Measurements from ENCODE around the gene ZNF232. TPM values are rescaled to one million over a fixed set of nuclear protein-coding genes. Genes with fewer than 3 reads are reported as not detected.
"Not testable (repeated sequence)": the region's sequence is repeated elsewhere in the genome, so short reads cannot be mapped to it uniquely, and the experiment has no call there.

ZNF232 gene
- total RNA-seq, 1 experiment from 2014 or later = 9.5 TPM

DNA sequence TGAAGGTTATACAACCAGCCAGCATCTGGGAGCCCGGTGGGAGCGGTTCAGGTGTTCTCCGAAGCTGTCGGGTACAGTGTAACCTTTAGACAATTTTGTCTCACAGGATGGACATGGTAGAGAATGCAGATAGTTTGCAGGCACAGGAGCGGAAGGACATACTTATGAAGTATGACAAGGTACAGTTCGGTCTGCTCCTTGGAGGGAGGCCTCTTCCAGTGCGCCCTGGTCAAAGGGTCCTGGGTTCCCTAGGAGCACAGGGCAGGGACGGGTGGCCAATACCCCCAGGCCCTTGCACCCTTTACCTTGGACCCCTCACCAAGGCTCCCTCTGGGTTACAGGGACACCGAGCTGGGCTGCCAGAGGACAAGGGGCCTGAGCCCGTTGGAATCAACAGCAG is 18.6 kb upstream of the ZNF232 start:
- DNase-seq (ENCODE audit: low read depth) = not testable (repeated sequence)

- DNase-seq (ENCODE audit: low read depth) = not testable (repeated sequence)
Measured at GRCh38 chr17:5129770-5130169, 18.1 kb upstream of the ZNF232 start.

DNA sequence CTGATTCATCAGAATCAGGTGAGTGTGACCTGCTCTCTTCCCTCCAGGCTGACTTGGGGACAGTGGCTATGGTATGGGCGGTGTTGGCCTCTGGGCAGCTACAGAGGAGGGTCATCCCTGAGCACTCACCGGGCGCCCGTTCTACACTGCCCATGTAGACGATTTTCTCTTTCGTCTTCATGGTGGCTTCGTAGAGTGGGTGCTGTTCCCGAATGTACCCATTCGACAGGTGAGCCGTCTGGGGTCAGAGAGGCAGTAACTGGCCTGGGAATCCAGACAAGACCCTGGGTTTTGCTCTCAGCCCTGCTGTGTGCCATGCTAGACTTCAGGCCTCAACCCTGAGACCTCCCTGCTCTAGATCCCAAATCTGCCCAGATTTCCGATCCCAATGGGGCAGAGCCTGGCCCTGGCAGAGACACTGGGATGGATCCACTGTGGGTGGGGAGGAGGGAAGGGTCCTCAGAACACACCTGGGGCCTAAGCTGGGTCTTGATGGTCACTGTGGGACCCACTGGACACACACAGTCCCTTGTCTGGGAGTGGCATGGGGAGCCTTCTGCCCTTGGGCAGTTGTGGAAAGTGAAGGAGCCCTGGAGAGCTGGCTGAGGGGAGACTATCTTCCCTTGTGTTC is 17.3 kb upstream of the ZNF232 start:
- DNase-seq (ENCODE audit: low read depth) = no peak

DNA sequence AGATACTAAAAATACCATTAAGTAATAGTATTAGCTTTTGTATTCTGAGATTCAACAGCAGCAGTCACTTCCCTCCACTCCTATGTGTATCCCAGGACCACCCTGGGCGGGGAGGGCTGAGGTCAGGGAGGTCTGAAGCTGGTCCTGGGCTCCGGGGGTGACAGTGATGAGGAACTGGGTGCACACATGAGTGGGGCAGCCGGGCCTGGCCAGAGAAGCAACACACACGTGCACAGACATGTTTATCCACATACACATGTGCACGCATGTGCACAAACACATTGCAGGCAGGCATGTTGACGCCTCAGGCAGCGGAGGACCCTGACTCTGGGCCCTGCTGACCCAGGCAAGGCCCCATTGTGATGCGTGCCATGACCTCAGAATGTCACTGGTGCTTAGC is 16.7 kb upstream of the ZNF232 start:
- DNase-seq (ENCODE audit: low read depth) = not testable (repeated sequence)

- no peak for DNase-seq (ENCODE audit: low read depth)
Measured at GRCh38 chr17:5127910-5128309, 16.2 kb upstream of the ZNF232 start.

DNA sequence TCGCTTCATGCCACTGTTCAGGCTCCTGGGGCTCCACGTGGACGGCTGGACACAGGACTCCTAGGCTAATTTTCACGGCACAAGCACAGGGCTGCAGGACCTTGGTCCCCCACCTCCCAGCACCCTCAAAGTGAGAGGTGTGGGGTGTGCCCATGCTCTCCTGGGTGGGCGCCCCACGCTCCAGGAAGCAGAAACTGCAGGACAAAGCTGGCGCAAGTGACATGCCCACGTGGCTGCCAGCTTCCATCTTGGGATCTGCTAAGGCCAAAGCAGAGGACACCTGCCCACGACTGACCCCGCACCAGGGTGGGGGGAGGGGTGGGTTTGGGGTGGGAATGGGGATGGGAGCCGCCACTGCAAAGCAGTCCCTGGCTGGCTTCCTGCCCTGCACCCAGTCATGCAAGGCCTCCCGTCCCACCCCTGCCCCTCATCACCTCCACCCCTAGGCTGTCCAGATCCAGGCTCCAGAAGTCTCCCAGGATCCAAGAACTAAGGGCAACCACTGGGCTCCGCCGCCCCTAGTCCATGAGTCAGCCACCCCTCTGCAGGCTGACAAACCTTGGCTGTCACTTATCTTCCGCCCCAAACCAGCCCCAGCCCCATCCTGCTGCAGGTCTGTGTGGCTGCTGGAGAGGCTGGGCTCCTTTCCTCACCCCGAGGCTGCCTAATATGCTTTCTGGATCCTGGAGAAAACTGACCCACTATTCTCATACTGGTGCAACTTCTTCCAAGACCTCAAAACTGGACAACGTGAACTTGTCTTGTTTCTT is 15.2 kb upstream of the ZNF232 start:
- no peak for DNase-seq (ENCODE audit: low read depth)

- DNase-seq (ENCODE audit: low read depth) = not testable (repeated sequence)
Measured at GRCh38 chr17:5124896-5125295, 13.2 kb upstream of the ZNF232 start.

- not testable (repeated sequence) for DNase-seq (ENCODE audit: low read depth)
Measured at GRCh38 chr17:5124125-5124760, 12.6 kb upstream of the ZNF232 start.

GRCh38 chr17:5123343-5124124 is 11.9 kb upstream of the ZNF232 start:
- DNase-seq (ENCODE audit: low read depth) = no peak

DNA sequence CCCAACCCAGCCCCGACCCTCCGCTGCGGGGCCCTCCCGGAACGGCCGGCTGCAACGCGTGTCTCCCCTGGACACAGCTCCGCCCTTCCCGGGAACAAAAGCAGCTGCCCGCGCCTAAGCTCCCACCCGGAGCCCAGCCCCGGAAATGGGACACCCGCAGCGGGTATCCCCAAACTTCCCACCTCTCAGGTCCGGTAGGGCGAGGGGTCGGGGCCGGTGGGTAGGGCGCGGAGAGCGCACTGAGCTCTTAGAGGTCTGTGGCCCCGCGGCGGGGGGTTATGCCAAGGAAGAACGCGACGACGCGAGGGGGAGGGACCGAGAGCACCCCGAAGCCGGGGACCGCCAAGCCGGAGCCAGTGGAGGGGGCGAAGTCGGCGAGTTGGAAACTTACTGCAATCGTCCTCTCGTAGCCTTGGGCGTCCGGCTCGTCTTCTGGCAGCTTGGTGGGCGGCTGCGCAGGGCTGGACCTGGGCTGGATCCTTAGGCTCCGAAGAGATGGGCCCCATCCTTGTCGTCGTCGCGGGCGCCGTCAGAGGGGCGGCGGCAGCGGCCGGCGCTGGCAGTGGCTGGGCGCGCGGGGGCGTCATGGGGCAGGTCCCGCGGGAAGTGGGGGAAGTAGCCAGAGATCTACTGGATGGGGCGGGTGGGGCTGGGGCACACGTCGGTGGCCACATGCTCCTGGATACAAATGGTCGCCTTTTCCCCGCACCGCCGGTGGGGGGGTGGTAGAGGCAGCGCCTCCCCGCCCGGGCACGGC is 11.1 kb upstream of the ZNF232 start:
- no peak for DNase-seq (ENCODE audit: low read depth)

DNA sequence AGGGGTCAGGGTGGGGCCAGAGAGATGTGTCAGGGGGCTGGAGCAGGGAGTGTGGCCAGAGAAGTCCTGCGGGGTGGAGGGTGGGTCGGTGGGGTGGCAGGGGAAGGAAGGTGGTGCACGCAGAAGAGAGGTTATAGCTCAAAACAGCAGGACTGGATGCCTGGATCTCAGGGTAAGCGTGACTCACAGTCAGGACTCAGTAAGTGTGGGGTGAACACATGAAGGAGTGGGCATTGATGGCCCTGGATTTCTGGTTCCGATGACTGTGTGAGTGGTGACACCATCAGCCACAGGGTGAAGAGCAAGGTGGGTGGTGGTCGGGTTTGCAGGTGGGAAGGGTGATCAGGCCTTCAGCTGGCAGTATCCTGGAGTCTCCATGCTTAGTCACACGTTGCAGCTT is 10.4 kb upstream of the ZNF232 start:
- DNase-seq (ENCODE audit: low read depth) = not testable (repeated sequence)

- no peak for DNase-seq (ENCODE audit: low read depth)
Measured at GRCh38 chr17:5121186-5121841, 9.6 kb upstream of the ZNF232 start.

DNA sequence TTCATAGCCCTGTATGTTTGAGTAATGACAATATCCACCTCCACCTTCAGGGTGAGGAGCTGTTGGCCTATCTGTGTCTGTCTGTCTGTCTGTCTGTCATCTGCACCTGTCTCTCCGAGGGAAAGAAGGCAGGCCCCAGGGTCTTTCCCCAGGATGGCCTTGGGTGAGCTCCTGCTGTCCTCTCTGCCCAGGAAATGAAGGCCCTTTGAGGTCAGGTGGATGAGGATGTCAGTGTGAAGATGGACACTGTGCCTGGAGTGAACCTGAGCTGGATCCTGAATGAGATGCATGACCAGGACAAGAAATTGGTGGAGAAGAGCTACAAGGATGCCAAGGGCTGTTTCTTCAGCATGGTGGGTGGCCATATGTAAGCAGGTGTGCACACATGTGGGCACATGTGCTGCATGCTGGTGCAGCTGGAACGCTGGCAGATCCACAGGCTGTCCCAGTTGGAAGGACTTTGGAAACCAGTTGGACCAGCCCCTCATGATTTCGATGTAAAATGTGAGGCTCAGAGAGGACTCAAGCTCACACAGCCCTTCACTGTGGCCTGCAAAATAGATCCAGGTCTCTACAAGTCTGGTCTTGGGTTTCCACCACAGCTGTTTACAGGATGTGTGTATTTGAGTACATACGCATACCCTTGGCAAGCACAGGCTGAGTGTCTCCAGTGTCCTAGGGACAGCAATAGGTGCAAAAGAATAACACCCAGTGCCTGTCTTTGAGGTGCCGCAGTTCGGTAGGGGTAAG is 8.9 kb upstream of the ZNF232 start:
- not testable (repeated sequence) for DNase-seq (ENCODE audit: low read depth)

GRCh38 chr17:5120036-5120435 is 8.4 kb upstream of the ZNF232 start:
- DNase-seq (ENCODE audit: low read depth) = no peak

DNA sequence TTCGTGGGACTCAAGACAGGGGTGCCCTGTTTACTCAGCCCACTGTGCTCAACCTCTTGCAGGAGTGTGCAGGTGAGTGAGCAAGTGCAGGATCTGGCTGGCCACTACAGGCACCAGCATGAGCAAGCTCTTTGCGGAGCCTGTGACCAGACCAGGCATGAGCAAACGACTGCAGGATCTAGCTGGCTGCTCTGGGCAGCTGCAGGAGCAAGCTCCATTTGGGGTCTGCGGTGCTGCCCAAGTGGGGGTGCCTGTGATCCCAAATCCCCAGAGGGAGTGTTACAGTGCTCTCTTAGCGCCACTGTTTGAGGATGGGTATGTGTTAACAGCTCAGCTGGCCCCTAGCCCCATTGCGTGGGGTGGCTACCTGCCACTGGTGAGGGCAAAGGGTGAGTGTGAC is 6.5 kb upstream of the ZNF232 start:
- no peak for DNase-seq (ENCODE audit: low read depth)

DNA sequence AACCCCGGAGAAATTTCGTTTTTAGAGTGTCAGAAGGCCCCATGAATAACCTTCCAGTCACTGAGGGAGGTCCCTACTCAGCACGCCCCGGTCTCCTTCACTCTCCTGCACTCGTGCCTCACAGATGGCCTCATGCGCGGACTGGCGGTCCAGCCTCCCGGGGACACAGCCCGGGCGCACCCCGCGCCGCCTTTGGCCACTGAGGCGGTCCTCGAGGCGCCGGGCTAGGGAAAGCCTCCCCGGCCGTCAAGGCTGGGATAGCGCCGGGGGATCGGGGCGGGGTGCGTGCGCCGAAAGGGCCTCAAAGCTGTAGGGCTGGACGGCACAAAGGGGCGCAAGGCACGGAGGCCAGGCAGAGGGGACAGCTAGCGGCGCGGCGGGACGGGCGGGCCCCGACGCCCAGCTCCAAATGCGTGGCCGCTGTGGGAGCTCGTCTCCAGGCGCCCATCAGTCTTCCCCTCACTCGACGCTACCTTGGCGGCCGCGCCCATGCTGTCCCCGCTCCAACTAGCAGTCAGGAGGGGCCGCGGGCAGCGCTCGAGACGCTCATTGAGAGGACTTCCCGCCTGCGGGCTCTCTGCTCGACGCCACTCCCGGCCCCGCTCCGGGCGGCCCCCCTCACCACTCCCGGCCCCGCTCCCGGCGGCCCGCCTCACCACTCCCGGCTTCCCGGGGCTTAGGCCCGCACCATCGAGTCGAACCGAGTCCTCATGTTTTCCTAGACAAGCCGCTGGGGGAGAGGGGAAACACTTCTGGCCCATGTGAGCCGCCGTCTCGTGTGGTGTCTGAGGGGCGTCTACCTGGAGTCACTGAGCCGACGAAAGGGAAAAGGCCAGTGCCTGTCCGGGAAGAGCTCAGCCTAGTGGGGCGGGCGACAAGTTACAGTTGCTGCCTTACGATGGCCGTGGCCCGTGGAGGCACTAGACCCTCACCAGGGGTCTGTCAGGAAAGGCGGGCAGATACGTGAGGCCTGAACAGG is 4.3 kb upstream of the ZNF232 start, which contains the start of gene USP6:
Gene USP6, plus strand, starts transcription at position 360 of the 979 bp plus-strand sequence. CDS start 14,336 bp downstream, outside the sequence.
- no peak for DNase-seq (ENCODE audit: low read depth)

GRCh38 chr17:5110816-5111215 is 862 bp downstream of the ZNF232 start:
- no peak for DNase-seq (ENCODE audit: low read depth)

- no peak for DNase-seq (ENCODE audit: low read depth)
Measured at GRCh38 chr17:5100832-5101231, 10.8 kb downstream of the ZNF232 start.

Data from HT1080 (cell line).